Thyroid gland (tissue), 4 donors: ENCODE results near the gene SMR3B.

Experiments used
- POLR2A ChIP-seq, 2 donors: fragments of 450-650 bp; IDR thresholded peaks; one replicate each; pipeline ENCODE4 v1.6.1; 2017; ENCODE audit warnings: antibody characterized with exemption in 2 of 2, mild to moderate bottlenecking in 2 of 2, moderate library complexity in 1 of 2
- TF ChIP-seq, protein P1 (sequence below), 6 experiments: fragments of 200-600 bp in 3 of 6; fragments of 450-650 bp in 3 of 6; sonication (generic) in 3 of 6; IDR thresholded peaks; one replicate each; pipeline ENCODE4 v1.5.1; 2016 to 2019; ENCODE audit warnings: antibody characterized with exemption in 6 of 6, mild to moderate bottlenecking in 2 of 6, inconsistent platforms in 1 of 6, moderate library complexity in 1 of 6

DNA sequence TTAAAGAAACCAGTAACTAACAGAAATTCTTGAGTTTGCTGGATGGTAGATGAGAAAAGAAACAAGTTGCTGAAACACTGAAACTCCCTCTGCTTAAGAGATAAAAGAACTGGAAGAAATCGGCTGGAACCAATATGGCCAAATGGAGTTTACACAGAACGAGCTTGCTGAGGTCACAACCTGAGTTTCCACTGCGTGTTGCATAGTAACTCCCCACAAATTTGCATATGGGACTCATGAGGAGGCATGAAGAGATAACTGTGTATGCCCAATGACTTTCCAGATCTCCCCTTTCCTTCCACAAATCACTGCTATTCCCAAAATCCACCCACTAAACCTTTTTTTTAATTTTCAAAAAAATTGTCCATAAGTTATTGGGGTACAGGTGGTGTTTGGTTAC lies 10.2 kb upstream of the SMR3B start:
- TF ChIP-seq, protein P1, sequence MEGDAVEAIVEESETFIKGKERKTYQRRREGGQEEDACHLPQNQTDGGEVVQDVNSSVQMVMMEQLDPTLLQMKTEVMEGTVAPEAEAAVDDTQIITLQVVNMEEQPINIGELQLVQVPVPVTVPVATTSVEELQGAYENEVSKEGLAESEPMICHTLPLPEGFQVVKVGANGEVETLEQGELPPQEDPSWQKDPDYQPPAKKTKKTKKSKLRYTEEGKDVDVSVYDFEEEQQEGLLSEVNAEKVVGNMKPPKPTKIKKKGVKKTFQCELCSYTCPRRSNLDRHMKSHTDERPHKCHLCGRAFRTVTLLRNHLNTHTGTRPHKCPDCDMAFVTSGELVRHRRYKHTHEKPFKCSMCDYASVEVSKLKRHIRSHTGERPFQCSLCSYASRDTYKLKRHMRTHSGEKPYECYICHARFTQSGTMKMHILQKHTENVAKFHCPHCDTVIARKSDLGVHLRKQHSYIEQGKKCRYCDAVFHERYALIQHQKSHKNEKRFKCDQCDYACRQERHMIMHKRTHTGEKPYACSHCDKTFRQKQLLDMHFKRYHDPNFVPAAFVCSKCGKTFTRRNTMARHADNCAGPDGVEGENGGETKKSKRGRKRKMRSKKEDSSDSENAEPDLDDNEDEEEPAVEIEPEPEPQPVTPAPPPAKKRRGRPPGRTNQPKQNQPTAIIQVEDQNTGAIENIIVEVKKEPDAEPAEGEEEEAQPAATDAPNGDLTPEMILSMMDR (IDR thresholded peaks at IDR 0.05), result no peak
- no peak for TF ChIP-seq POLR2A (IDR thresholded peaks at IDR 0.05)
